GM08714 (cell line): Measurements from ENCODE around the gene CNNM2.
"Not testable (repeated sequence)": the region's sequence is repeated elsewhere in the genome, so short reads cannot be mapped to it uniquely, and the experiment has no call there.

Source experiments
- H3K4me3 ChIP-seq: fragments of 200-500 bp; sonication (Bioruptor generic); 2 replicates; pipeline ENCODE4 v1.5.1; 2014; ENCODE audit warnings: mild to moderate bottlenecking, low read length, inconsistent platforms
- ZNF274 ChIP-seq: IDR thresholded peaks from 2 replicates; pipeline ENCODE4 v1.6.1; 2012; ENCODE audit warnings: mild to moderate bottlenecking, low read depth, low read length

The CNNM2 gene

GRCh38 chr10:103123282-103124024, 205.4 kb downstream of the CNNM2 start:
- TF ChIP-seq ZNF274, result no peak
- H3K4me3 ChIP-seq, result no peak overlapping the region

- TF ChIP-seq ZNF274, result no peak
Measured at GRCh38 chr10:103124420-103125096, 206.5 kb downstream of the CNNM2 start.

GRCh38 chr10:103125323-103126267, 207.5 kb downstream of the CNNM2 start:
- H3K4me3 ChIP-seq, result peak overlapping the region; percentile 47; the same call in 1 of the 2 replicates
- TF ChIP-seq ZNF274, result no peak

More at GRCh38 chr10:103124420-103125096, 206.5 kb downstream of the CNNM2 start:
- H3K4me3 ChIP-seq, result peak overlapping the region; percentile 47; the same call in 1 of the 2 replicates

DNA sequence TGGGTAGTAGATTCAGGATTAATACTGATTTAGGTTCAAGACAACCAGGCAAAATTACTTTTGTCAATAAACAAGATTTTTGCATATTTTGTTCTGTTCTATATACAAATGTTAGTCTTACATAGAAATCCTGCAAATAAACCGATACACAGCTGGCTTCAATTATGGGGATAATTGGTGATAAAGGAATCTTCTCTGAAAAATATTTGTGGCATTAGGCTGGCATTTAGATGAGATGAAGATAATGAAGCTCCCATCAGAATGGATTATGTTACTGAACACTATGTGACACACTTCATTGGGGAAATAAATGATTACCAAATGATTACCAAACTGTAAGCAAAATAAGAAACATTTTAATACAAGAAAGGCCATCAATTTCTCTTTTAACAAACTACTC, 209.1 kb downstream of the CNNM2 start:
- no peak for TF ChIP-seq ZNF274
- H3K4me3 ChIP-seq, result no peak overlapping the region

DNA sequence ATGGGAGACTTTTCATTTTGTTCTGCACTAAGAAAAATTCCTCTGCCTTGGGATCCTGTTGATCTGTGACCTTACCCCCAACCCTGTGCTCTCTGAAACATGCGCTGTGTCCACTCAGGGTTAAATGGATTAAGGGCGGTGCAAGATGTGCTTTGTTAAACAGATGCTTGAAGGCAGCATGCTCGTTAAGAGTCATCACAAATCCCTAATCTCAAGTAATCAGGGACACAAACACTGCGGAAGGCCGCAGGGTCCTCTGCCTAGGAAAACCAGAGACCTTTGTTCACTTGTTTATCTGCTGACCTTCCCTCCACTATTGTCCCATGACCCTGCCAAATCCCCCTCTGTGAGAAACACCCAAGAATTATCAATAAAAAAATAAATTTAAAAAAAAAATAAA, 212.1 kb downstream of the CNNM2 start:
- not testable (repeated sequence) for H3K4me3 ChIP-seq

- no peak for TF ChIP-seq ZNF274
- no peak overlapping the region for H3K4me3 ChIP-seq
Measured at GRCh38 chr10:103130910-103131309, 212.8 kb downstream of the CNNM2 start.

DNA sequence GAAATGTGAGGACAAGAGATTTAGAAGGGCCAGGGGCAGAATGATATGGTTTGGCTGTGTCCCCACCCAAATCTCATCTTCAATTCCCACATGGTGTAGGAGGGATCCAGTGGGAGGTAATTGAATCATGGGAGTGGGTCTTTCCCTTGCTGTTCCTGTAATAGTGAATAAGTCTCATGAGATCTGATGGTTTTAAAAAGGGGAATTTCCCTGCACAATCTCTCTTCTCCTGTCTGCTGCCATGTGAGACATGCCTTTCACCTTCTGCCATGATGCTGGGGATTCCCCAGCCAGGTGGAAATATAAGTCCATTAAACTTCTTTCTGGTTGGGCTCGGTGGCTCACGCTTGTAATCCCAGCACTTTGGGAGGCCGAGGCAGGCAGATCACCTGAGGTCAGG, 217.1 kb downstream of the CNNM2 start:
- not testable (repeated sequence) for H3K4me3 ChIP-seq

DNA sequence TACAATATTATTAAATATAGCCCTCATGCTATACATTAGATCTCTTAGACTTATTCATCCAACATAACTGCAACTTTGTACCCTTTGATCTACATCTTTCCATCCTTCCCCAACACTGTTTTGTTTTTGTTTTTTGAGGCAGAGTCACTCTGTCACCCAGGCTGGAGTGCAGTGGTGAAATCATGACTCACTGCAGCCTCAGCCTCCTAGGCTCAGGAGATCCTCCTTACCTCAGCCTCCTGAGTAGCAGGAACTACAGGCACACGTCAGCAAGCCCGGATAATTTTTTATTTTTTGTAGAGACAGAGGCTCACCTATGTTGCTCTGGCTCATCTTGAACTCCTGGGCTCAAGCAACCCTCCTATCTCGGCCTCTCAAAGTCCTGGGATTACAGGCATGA, 221.7 kb downstream of the CNNM2 start:
- no peak overlapping the region for H3K4me3 ChIP-seq
- TF ChIP-seq ZNF274, result no peak
